HL-60 (cell line): ENCODE measurements around the gene TCP11L1.

ENCODE experiments used
- GABPA ChIP-seq: IDR thresholded peaks from 2 replicates; pipeline ENCODE4 v1.6.1; 2012; ENCODE audit warnings: low read depth
- POLR2AphosphoS5 ChIP-seq: IDR thresholded peaks from 2 replicates; pipeline ENCODE4 v1.6.1; 2012; ENCODE audit warnings: low read depth
- REST ChIP-seq: IDR thresholded peaks from 2 replicates; pipeline ENCODE4 v1.6.1; 2012; ENCODE audit warnings: low read depth; ENCODE audit not compliant: insufficient replicate concordance
- TF ChIP-seq, protein P1 (sequence below): IDR thresholded peaks from one replicate; pipeline ENCODE4 v1.5.1; 2011; ENCODE audit warnings: low read length, control low read depth, inconsistent platforms; ENCODE audit not compliant: insufficient read depth

DNA sequence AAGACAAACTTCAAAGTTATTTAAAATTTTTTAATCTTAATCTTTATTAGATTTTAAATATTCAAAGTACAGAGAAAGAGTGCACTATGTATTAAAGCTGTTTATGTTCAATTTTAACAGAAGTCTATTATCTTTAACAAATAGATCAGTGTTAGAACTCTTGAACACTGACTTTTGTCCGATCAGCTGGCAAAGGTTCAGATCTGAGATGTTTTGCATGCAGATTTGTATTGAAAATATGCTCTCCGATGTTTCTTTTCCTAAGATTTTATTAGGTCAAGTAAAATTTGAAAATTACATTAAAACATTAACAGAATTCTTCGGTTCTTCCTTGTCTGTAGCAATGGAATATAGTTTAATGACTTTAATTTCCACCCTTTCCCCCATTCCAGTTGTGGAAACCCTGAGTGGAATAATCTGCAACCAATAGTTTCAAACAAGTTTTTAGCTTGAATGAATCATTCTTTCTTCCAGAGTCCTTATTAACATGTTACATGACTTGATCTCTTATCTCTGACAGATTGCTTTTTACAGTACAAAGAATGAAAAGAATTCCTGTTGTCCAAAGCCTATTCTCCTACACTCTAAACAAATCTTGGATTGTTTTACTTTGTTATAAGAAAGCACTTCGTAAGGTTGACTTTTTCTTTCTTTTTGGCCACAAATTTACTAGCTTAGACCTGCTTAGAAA lies 11.4 kb upstream of the TCP11L1 start:
- TF ChIP-seq, protein P1, sequence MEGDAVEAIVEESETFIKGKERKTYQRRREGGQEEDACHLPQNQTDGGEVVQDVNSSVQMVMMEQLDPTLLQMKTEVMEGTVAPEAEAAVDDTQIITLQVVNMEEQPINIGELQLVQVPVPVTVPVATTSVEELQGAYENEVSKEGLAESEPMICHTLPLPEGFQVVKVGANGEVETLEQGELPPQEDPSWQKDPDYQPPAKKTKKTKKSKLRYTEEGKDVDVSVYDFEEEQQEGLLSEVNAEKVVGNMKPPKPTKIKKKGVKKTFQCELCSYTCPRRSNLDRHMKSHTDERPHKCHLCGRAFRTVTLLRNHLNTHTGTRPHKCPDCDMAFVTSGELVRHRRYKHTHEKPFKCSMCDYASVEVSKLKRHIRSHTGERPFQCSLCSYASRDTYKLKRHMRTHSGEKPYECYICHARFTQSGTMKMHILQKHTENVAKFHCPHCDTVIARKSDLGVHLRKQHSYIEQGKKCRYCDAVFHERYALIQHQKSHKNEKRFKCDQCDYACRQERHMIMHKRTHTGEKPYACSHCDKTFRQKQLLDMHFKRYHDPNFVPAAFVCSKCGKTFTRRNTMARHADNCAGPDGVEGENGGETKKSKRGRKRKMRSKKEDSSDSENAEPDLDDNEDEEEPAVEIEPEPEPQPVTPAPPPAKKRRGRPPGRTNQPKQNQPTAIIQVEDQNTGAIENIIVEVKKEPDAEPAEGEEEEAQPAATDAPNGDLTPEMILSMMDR = no peak
- TF ChIP-seq POLR2AphosphoS5 (no peak), REST (no peak), GABPA (no peak)
